Calu3 (cell line): ENCODE data around the gene FAM107A. TPM values are rescaled to one million over a fixed set of nuclear protein-coding genes. Genes with fewer than 3 reads are reported as not detected.

Source experiments
- BruUV-seq: library from RNA; stranded (reverse); fragments of 400-500 nt; replicated peaks from 2 replicates; lab custom pipeline; 2021; lab: Mats Ljungman, UMichigan
- CTCF ChIA-PET: fragments of 300-600 bp; sonication (Branson Sonifier 250); formaldehyde crosslinking; loops from one replicate; lab custom pipeline; 2022; ENCODE audit warnings: antibody characterized with exemption; lab: Charles Lee
- DNase-seq: peaks from one replicate; pipeline ENCODE4 v3.0.0; 2022
- H3K27ac Mint-ChIP-seq: one replicate; pipeline ENCODE4 v1.8.0; 2022; ENCODE audit warnings: mixed read lengths; ENCODE audit not compliant: unreplicated experiment
- H3K27me3 Mint-ChIP-seq: one replicate; pipeline ENCODE4 v1.8.0; 2022; ENCODE audit warnings: mixed read lengths; ENCODE audit not compliant: unreplicated experiment
- H3K36me3 Mint-ChIP-seq: one replicate; pipeline ENCODE4 v1.8.0; 2022; ENCODE audit warnings: mild to moderate bottlenecking, moderate library complexity, mixed read lengths; ENCODE audit not compliant: insufficient read depth, unreplicated experiment
- H3K4me1 Mint-ChIP-seq: one replicate; pipeline ENCODE4 v1.8.0; 2022; ENCODE audit warnings: mild to moderate bottlenecking, low read depth, mixed read lengths; ENCODE audit not compliant: unreplicated experiment
- H3K4me3 Mint-ChIP-seq: one replicate; pipeline ENCODE4 v1.8.0; 2022; ENCODE audit warnings: mild to moderate bottlenecking, low read depth, moderate library complexity, mixed read lengths; ENCODE audit not compliant: unreplicated experiment
- H3K9me3 Mint-ChIP-seq: one replicate; pipeline ENCODE4 v1.8.0; 2022; ENCODE audit warnings: low read depth, mixed read lengths; ENCODE audit not compliant: unreplicated experiment
- intact Hi-C: fragments of 100-400 bp; cut with micrococcal nuclease; formaldehyde crosslinking; loops from one replicate; pipeline ENCODE4 v1.10.0; 2022; ENCODE audit not compliant: unreplicated experiment
- total RNA-seq: library from RNA; stranded (reverse); gene quantifications from 2 replicates; pipeline ENCODE4 v1.2.3, GENCODE V29; 2022
- TF ChIP-seq, protein P1 (sequence below): fragments of 200-600 bp; IDR thresholded peaks from one replicate; pipeline ENCODE4 v1.8.0; 2022; ENCODE audit warnings: antibody characterized with exemption; ENCODE audit not compliant: unreplicated experiment

Gene FAM107A
- total RNA-seq, 1 experiment from 2014 or later, result not detected

DNA sequence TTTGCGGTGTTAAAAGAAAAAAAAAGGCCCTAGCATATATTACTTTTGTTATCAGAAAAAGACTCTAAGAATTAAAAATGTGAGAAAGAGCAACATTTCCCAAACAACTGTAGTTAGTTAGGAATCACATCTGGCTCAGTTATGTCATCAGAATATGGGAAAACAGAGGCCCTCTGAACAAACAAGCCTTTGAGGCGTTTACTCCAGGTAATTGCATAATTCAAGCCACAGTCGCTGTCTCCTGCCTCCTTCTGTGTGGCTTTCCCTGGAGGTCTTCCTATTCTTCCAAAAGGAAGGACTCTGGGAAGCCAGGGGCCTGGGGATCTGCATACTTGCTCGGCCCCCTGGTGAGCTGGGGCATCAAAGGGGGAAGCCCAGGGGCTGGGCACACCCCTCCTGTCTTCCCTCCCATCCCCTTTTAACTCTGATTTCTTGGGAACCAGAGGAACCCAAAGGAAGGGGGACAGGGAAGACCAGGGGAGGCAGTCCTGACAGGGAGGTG lies 3.7 kb upstream of the FAM107A start:
- Mint-ChIP-seq H3K9me3 (no peaks in the 10 kb centered on the region), H3K4me1 (peaks cover 5% of the 10 kb centered on the region), H3K27ac (no peak overlapping the region), H3K4me3 (no peak overlapping the region), H3K27me3 (peaks cover 5% of the 10 kb centered on the region), H3K36me3 (peaks cover 18% of the 10 kb centered on the region)
- no peak for DNase-seq
- TF ChIP-seq, protein P1, sequence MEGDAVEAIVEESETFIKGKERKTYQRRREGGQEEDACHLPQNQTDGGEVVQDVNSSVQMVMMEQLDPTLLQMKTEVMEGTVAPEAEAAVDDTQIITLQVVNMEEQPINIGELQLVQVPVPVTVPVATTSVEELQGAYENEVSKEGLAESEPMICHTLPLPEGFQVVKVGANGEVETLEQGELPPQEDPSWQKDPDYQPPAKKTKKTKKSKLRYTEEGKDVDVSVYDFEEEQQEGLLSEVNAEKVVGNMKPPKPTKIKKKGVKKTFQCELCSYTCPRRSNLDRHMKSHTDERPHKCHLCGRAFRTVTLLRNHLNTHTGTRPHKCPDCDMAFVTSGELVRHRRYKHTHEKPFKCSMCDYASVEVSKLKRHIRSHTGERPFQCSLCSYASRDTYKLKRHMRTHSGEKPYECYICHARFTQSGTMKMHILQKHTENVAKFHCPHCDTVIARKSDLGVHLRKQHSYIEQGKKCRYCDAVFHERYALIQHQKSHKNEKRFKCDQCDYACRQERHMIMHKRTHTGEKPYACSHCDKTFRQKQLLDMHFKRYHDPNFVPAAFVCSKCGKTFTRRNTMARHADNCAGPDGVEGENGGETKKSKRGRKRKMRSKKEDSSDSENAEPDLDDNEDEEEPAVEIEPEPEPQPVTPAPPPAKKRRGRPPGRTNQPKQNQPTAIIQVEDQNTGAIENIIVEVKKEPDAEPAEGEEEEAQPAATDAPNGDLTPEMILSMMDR, result no peak
- CTCF ChIA-PET, result interaction anchor here (0.6 kb wide), 1 partner anchor 20 kb away, joined by 5 read pairs; no protein-coding TSS in a partner anchor
- BruUV-seq, result no TSS peak
- intact Hi-C loops, result no loop called here

DNA sequence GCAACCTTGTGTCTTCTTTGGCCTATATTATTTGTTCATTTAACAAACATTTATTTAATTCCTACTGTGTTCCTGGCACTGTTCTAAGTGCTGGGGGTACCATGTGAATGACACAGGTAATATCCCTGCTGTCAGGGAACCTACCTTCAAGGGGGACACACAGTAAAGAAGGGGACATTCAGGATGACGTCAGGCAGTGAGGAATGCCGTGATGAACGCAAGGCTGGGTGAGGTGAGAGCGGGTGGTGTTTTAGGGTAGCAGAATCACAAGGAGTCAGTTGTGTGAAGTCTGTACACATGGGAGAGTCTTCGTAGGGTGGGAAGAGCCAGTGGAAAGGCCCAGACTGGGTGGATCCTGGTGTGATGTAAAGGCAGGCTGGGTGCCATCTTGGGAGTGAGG lies 1.7 kb upstream of the FAM107A start:
- CTCF ChIA-PET, result no interaction called here
- Mint-ChIP-seq H3K4me3 (no peak overlapping the region), H3K9me3 (no peaks in the 10 kb centered on the region), H3K27ac (no peak overlapping the region), H3K27me3 (peaks cover 11% of the 10 kb centered on the region), H3K4me1 (no peaks in the 10 kb centered on the region), H3K36me3 (no peaks in the 10 kb centered on the region)
- TF ChIP-seq, protein P1, result no peak
- DNase-seq, result no peak
- intact Hi-C loops, result no loop called here
- BruUV-seq, result no TSS peak

DNA sequence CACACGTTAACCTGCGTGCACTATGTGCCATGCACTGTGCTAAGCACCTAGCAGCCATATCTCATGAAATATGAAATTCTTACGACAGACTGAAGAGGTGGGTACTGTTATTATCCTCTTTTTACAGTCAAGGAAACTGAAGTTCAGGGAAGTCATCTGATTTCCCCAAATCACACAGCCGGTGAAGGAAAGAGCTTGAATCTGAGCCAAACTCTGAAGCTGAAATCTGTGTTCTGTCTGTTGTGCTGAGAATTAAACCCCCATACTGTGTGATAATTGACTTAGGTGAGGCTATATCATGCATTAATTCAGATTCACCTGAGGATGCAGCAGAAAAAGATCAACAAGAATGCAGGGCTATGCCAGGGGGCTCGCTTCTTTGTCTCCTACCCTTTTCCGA lies 475 bp downstream of the FAM107A start:
- CTCF ChIA-PET, result no interaction called here
- no peak for DNase-seq
- peaks cover 13% of the 10 kb centered on the region for H3K27me3 Mint-ChIP-seq
- no peak overlapping the region for H3K4me3 Mint-ChIP-seq
- intact Hi-C loops, result no loop called here
- H3K9me3 Mint-ChIP-seq, result peaks cover 4% of the 10 kb centered on the region
- BruUV-seq, result no TSS peak
- peaks cover 7% of the 10 kb centered on the region for H3K4me1 Mint-ChIP-seq
- TF ChIP-seq, protein P1, result no peak
- no peaks in the 10 kb centered on the region for H3K36me3 Mint-ChIP-seq
- no peak overlapping the region for H3K27ac Mint-ChIP-seq

DNA sequence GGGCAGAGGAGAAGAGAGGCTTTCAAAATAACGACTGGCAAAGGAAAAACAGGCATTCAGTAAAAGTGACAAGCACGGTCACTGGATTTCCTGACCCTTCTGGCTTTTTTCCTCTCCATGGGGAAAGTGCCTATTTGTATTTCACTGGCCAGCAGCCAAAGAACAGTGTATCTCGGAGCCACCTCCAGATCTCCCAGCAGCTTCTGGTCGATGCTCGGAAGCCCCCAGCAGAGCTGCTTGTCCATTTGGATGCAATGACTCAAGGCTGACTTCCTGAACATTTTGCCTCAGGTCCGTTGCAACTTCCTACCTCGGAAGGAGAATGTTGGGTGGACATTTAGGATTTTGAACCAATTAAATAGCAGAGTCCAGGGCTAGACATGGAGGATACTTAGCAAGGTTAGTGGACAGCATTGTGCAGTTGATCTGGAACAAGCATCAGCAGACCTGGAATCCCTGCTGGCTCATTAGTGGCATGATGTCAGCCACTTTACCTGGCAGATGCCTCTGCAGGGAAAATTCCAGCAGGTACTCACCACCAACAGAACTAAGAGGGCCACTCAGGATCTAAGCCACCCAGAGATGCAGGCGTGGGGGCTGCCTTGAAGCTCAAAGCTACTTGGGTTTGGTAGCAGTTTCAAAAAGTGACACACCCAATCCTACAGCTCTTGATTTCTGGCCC lies 1.1 kb downstream of the FAM107A start:
- H3K27ac Mint-ChIP-seq, result no peak overlapping the region
- CTCF ChIA-PET, result no interaction called here
- no peak overlapping the region for H3K4me3 Mint-ChIP-seq
- TF ChIP-seq, protein P1, result no peak
- H3K36me3 Mint-ChIP-seq, result no peaks in the 10 kb centered on the region
- intact Hi-C loops, result no loop called here
- no peak for DNase-seq
- no TSS peak for BruUV-seq
- peaks cover 6% of the 10 kb centered on the region for H3K9me3 Mint-ChIP-seq
- H3K27me3 Mint-ChIP-seq, result peaks cover 13% of the 10 kb centered on the region
- peaks cover 7% of the 10 kb centered on the region for H3K4me1 Mint-ChIP-seq
